Left lung (tissue), 10 donors: ENCODE data around the gene UXT. TPM values are rescaled to one million over a fixed set of nuclear protein-coding genes. Genes with fewer than 3 reads are reported as not detected.

Experiments
- ATAC-seq: fragments of 200-7000 bp; cut with Tn5 transposase; one replicate; pipeline ENCODE4 v1.9.1; 2020; ENCODE audit warnings: moderate library complexity
- DNase-seq, 4 donors: peaks; one replicate each; pipeline ENCODE4 v3.0.0-alpha.2; 2013 to 2020
- H3K27ac ChIP-seq, 2 donors: fragments of 200-600 bp; sonication (generic) in 1 of 2; one replicate each; pipeline versions ENCODE4 v1.5.0 to v1.8.0; 2020 to 2021
- H3K27me3 ChIP-seq, 2 donors: fragments of 200-600 bp; sonication (generic) in 1 of 2; one replicate each; pipeline versions ENCODE4 v1.5.0 to v1.8.0; 2020 to 2021
- H3K36me3 ChIP-seq, 2 donors: fragments of 200-600 bp; sonication (generic) in 1 of 2; one replicate each; pipeline versions ENCODE4 v1.5.0 to v1.8.0; 2020 to 2021
- H3K4me1 ChIP-seq, 2 donors: fragments of 200-600 bp; one replicate each; pipeline ENCODE4 v1.8.0; 2021
- H3K4me3 ChIP-seq, 2 donors: fragments of 200-600 bp; sonication (generic) in 1 of 2; one replicate each; pipeline versions ENCODE4 v1.5.0 to v1.8.0; 2020 to 2021; ENCODE audit warnings: mild to moderate bottlenecking in 1 of 2
- H3K9me3 ChIP-seq, 2 donors: fragments of 200-600 bp; sonication (generic) in 1 of 2; one replicate each; pipeline versions ENCODE4 v1.5.0 to v1.8.0; 2020 to 2021
- CTCF ChIP-seq, 2 donors: fragments of 200-600 bp; sonication (generic) in 1 of 2; IDR thresholded peaks; one replicate each; pipeline versions ENCODE4 v1.5.0 to v1.8.0; 2021; ENCODE audit warnings: antibody characterized with exemption in 2 of 2
- intact Hi-C, 2 donors: fragments of 100-400 bp; cut with DNase I; formaldehyde crosslinking; loops; one replicate each; pipeline versions ENCODE4 v1.11.2 to v1.14.2; 2022
- polyA plus RNA-seq, 6 donors: library from polyadenylated mRNA; unstranded; fragments of 120-200 nt; gene quantifications; one replicate each; pipeline ENCODE4 v1.2.1, GENCODE V29; 2013; ENCODE audit not compliant: insufficient read length in 6 of 6
- total RNA-seq, 2 donors: library from RNA; stranded (reverse); fragmentation: NEBNext Ultra II Directional; extraction: Animal tissue kit (Norgen Biotek cat#: 25700); gene quantifications; one replicate each; pipeline ENCODE4 v1.2.1, GENCODE V29; 2021
- donor health status: DM: no; HTN: yes; CAD: no.
- donor health status: DM: no; HTN: no; CAD: no.

Gene UXT
- total and polyA plus RNA-seq, 8 donors = 77.9 to 130 (median 118) TPM

GRCh38 chrX:47618923-47619485 is 40.0 kb downstream of the UXT start:
- TF ChIP-seq CTCF (IDR thresholded peaks at IDR 0.05) = no peak
- intact Hi-C loops = no loop called here
- Histone ChIP-seq H3K27ac (no peak overlapping the region), H3K9me3 (no peaks in the 10 kb centered on the region), H3K27me3 (peaks cover 0 to 18% of the 10 kb centered on the region in 2 donors), H3K4me3 (peak overlapping the region in 1 of 2 donors; percentile 31), H3K4me1 (peaks cover 0 to 3% of the 10 kb centered on the region in 2 donors), H3K36me3 (no peaks in the 10 kb centered on the region)
- ATAC-seq = no peak
- DNase-seq = no peak

GRCh38 chrX:47614618-47615017 is 44.4 kb downstream of the UXT start:
- no peak for TF ChIP-seq CTCF (IDR thresholded peaks at IDR 0.05)
- Histone ChIP-seq H3K4me3 (no peak overlapping the region), H3K9me3 (no peaks in the 10 kb centered on the region), H3K27me3 (peaks cover 0 to 10% of the 10 kb centered on the region in 2 donors), H3K27ac (no peak overlapping the region), H3K36me3 (no peaks in the 10 kb centered on the region), H3K4me1 (peaks cover 0 to under 1% of the 10 kb centered on the region in 2 donors)
- ATAC-seq = no peak
- intact Hi-C loops = no loop called here
- no peak for DNase-seq

- Histone ChIP-seq H3K4me1 (peaks cover 0 to 4% of the 10 kb centered on the region in 2 donors), H3K4me3 (no peak overlapping the region), H3K27me3 (no peaks in the 10 kb centered on the region), H3K27ac (no peak overlapping the region), H3K9me3 (no peaks in the 10 kb centered on the region), H3K36me3 (no peaks in the 10 kb centered on the region)
- DNase-seq (no peak), ATAC-seq (no peak)
- intact Hi-C loops = no loop called here
- no peak for TF ChIP-seq CTCF (IDR thresholded peaks at IDR 0.05)
Measured at GRCh38 chrX:47613082-47613481, 45.9 kb downstream of the UXT start.

- Histone ChIP-seq H3K9me3 (no peaks in the 10 kb centered on the region), H3K36me3 (no peaks in the 10 kb centered on the region), H3K27ac (no peak overlapping the region), H3K27me3 (no peaks in the 10 kb centered on the region), H3K4me3 (no peak overlapping the region), H3K4me1 (peaks cover 0 to 4% of the 10 kb centered on the region in 2 donors)
- DNase-seq (no peak), ATAC-seq (no peak)
- TF ChIP-seq CTCF (IDR thresholded peaks at IDR 0.05) = no peak
- intact Hi-C loops = no loop called here
Measured at GRCh38 chrX:47612418-47612817, 46.6 kb downstream of the UXT start.

- TF ChIP-seq CTCF (IDR thresholded peaks at IDR 0.05) = no peak
- ATAC-seq (no peak), DNase-seq (no peak)
- H3K27me3 ChIP-seq = no peaks in the 10 kb centered on the region
- no peak overlapping the region for H3K27ac ChIP-seq
- peaks cover 0 to 4% of the 10 kb centered on the region in 2 donors for H3K4me1 ChIP-seq
- no peaks in the 10 kb centered on the region for H3K36me3 ChIP-seq
- H3K9me3 ChIP-seq = no peaks in the 10 kb centered on the region
- no peak overlapping the region for H3K4me3 ChIP-seq
- intact Hi-C loops = no loop called here
Measured at GRCh38 chrX:47611926-47612325, 47.1 kb downstream of the UXT start.
